HEK293 (cell line): ENCODE data around the gene PGAP6.

Source experiments
- MEIS1 ChIP-seq: sonication (generic); formaldehyde crosslinking; IDR thresholded peaks from 2 replicates; pipeline ENCODE4 v1.8.1; 2022; ENCODE audit warnings: missing genetic modification reagents, mild to moderate bottlenecking, borderline replicate concordance
- MYNN ChIP-seq: fragments of 450-650 bp; formaldehyde crosslinking; IDR thresholded peaks from 2 replicates; pipeline ENCODE4 v1.5.1; 2016; ENCODE audit warnings: missing biosample characterization, missing genetic modification characterization, borderline replicate concordance
- MZF1 ChIP-seq: fragments of 450-650 bp; formaldehyde crosslinking; IDR thresholded peaks from 2 replicates; pipeline ENCODE4 v1.5.1; 2017; ENCODE audit warnings: missing biosample characterization, missing genetic modification characterization, borderline replicate concordance
- ZFP3 ChIP-seq: fragments of 450-650 bp; formaldehyde crosslinking; IDR thresholded peaks from 2 replicates; pipeline ENCODE4 v1.5.1; 2016; ENCODE audit warnings: low read depth, missing biosample characterization, missing genetic modification characterization
- ZFP69B ChIP-seq: fragments of 450-650 bp; formaldehyde crosslinking; IDR thresholded peaks from 2 replicates; pipeline ENCODE4 v1.5.1; 2016; ENCODE audit warnings: missing biosample characterization, missing genetic modification characterization
- ZNF10 ChIP-seq: fragments of 450-650 bp; formaldehyde crosslinking; IDR thresholded peaks from 2 replicates; pipeline ENCODE4 v1.5.1; 2017; ENCODE audit warnings: missing biosample characterization, missing genetic modification characterization
- ZNF2 ChIP-seq: fragments of 450-650 bp; formaldehyde crosslinking; IDR thresholded peaks from 2 replicates; pipeline ENCODE4 v1.5.1; 2016; ENCODE audit warnings: missing biosample characterization, missing genetic modification characterization
- ZNF24 ChIP-seq: fragments of 450-650 bp; formaldehyde crosslinking; IDR thresholded peaks from 2 replicates; pipeline ENCODE4 v1.5.1; 2016; ENCODE audit warnings: missing biosample characterization, missing genetic modification characterization
- ZNF274 ChIP-seq, 2 experiments: fragments of 200-500 bp in 1 of 2; fragments of 450-650 bp in 1 of 2; sonication (Bioruptor generic) in 1 of 2; formaldehyde crosslinking in 1 of 2; IDR thresholded peaks; 2 replicates each; pipeline versions ENCODE4 v1.5.1 to v1.6.1; 2014 to 2016; ENCODE audit warnings: borderline replicate concordance in 1 of 2, inconsistent platforms in 1 of 2, low read length in 1 of 2, missing biosample characterization in 1 of 2, missing genetic modification characterization in 1 of 2
- ZNF37A ChIP-seq: fragments of 450-650 bp; IDR thresholded peaks from 2 replicates; pipeline ENCODE4 v1.5.1; 2018; ENCODE audit warnings: missing biosample characterization, missing genetic modification characterization
- ZNF404 ChIP-seq: fragments of 450-650 bp; formaldehyde crosslinking; IDR thresholded peaks from 2 replicates; pipeline ENCODE4 v1.5.1; 2017; ENCODE audit warnings: missing biosample characterization, missing genetic modification characterization
- ZNF701 ChIP-seq: fragments of 450-650 bp; formaldehyde crosslinking; IDR thresholded peaks from 2 replicates; pipeline ENCODE4 v1.5.1; 2016; ENCODE audit warnings: missing biosample characterization, missing genetic modification characterization
- ZNF843 ChIP-seq: fragments of 450-650 bp; formaldehyde crosslinking; IDR thresholded peaks from 2 replicates; pipeline ENCODE4 v1.5.1; 2016; ENCODE audit warnings: missing biosample characterization, missing genetic modification characterization
- TF ChIP-seq, protein P1 (sequence below): fragments of 450-650 bp; formaldehyde crosslinking; IDR thresholded peaks from 2 replicates; pipeline ENCODE4 v1.5.1; 2017; ENCODE audit warnings: missing biosample characterization, missing genetic modification characterization
- TF ChIP-seq, protein P2 (sequence below): fragments of 450-650 bp; formaldehyde crosslinking; IDR thresholded peaks from 2 replicates; pipeline ENCODE4 v1.5.1; 2016; ENCODE audit warnings: missing biosample characterization, missing genetic modification characterization, borderline replicate concordance
- TF ChIP-seq, protein P3 (sequence below): fragments of 450-650 bp; formaldehyde crosslinking; IDR thresholded peaks from 2 replicates; pipeline ENCODE4 v1.5.1; 2016; ENCODE audit warnings: missing biosample characterization, missing genetic modification characterization
- TF ChIP-seq, protein P4 (sequence below): fragments of 450-650 bp; formaldehyde crosslinking; IDR thresholded peaks from 2 replicates; pipeline ENCODE4 v1.5.1; 2016; ENCODE audit warnings: missing biosample characterization, missing genetic modification characterization
- TF ChIP-seq, protein P5 (sequence below): fragments of 450-650 bp; formaldehyde crosslinking; IDR thresholded peaks from 2 replicates; pipeline ENCODE4 v1.5.1; 2016; ENCODE audit warnings: missing biosample characterization, missing genetic modification characterization
- TF ChIP-seq, protein P6 (sequence below): fragments of 450-650 bp; formaldehyde crosslinking; IDR thresholded peaks from 2 replicates; pipeline ENCODE4 v1.5.1; 2016; ENCODE audit warnings: missing biosample characterization, missing genetic modification characterization
- TF ChIP-seq, protein P7 (sequence below): sonication (generic); formaldehyde crosslinking; IDR thresholded peaks from 2 replicates; pipeline ENCODE4 v1.8.1; 2022; ENCODE audit warnings: mild to moderate bottlenecking, moderate library complexity, missing genetic modification reagents
- TF ChIP-seq, protein P8 (sequence below): fragments of 450-650 bp; formaldehyde crosslinking; IDR thresholded peaks from 2 replicates; pipeline ENCODE4 v1.5.1; 2016; ENCODE audit warnings: missing biosample characterization, missing genetic modification characterization
- TF ChIP-seq, protein P9 (sequence below): fragments of 450-650 bp; formaldehyde crosslinking; IDR thresholded peaks from 2 replicates; pipeline ENCODE4 v1.5.1; 2016; ENCODE audit warnings: missing biosample characterization, missing genetic modification characterization, borderline replicate concordance

PGAP6 gene

DNA sequence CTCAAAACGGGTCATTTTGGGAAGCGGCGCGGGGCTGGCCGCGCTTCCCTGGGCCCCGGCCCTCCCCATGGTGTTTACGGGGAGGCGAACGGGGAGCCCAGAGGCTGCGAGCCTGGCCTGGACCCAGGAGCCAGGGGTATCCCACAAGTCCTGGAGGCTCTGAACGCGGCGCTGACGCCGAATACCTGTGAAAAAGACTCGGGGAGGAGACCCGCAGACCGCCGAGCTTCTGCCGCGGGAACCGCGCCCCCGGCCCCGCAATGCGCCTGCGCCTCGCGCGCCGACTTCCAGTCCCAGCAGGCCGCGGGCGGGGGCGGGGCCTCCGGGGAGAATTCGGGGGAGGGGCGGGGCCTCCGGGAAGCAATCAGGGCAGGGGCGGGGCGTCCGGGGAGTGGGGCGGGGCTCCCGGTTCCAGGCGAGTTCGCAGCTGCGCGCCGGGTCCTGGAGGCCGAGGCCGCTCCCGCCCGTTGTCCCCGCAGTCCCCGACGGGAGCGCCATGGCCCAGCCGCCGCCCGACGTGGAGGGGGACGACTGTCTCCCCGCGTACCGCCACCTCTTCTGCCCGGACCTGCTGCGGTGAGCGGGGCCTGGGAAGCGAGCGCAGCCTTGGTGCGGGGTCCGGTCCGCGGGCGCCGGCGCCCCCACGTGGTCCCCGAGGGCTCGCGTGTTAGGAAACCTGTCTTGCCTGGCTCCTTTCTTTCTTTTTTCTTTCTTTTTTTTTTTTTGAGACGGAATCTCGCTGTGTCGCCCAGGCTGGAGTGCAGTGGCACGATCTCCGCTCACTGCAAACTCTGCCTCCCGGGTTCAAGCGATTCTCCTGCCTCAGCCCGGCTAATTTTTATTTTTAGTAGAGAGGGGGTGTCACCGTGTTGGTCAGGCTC, 19.9 kb upstream of the PGAP6 start, which contains the start of gene DECR2 (continued):
- TF ChIP-seq, protein P1, sequence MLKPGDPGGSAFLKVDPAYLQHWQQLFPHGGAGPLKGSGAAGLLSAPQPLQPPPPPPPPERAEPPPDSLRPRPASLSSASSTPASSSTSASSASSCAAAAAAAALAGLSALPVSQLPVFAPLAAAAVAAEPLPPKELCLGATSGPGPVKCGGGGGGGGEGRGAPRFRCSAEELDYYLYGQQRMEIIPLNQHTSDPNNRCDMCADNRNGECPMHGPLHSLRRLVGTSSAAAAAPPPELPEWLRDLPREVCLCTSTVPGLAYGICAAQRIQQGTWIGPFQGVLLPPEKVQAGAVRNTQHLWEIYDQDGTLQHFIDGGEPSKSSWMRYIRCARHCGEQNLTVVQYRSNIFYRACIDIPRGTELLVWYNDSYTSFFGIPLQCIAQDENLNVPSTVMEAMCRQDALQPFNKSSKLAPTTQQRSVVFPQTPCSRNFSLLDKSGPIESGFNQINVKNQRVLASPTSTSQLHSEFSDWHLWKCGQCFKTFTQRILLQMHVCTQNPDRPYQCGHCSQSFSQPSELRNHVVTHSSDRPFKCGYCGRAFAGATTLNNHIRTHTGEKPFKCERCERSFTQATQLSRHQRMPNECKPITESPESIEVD (tag by site-specific recombination): no peak
- no peak for TF ChIP-seq ZNF274 (IDR thresholded peaks at IDR 0.05; ENCODE audit: low read length)
- no peak for TF ChIP-seq ZNF274 (tag by site-specific recombination; IDR thresholded peaks at IDR 0.05; ENCODE audit: borderline replicate concordance)
- TF ChIP-seq, protein P2, sequence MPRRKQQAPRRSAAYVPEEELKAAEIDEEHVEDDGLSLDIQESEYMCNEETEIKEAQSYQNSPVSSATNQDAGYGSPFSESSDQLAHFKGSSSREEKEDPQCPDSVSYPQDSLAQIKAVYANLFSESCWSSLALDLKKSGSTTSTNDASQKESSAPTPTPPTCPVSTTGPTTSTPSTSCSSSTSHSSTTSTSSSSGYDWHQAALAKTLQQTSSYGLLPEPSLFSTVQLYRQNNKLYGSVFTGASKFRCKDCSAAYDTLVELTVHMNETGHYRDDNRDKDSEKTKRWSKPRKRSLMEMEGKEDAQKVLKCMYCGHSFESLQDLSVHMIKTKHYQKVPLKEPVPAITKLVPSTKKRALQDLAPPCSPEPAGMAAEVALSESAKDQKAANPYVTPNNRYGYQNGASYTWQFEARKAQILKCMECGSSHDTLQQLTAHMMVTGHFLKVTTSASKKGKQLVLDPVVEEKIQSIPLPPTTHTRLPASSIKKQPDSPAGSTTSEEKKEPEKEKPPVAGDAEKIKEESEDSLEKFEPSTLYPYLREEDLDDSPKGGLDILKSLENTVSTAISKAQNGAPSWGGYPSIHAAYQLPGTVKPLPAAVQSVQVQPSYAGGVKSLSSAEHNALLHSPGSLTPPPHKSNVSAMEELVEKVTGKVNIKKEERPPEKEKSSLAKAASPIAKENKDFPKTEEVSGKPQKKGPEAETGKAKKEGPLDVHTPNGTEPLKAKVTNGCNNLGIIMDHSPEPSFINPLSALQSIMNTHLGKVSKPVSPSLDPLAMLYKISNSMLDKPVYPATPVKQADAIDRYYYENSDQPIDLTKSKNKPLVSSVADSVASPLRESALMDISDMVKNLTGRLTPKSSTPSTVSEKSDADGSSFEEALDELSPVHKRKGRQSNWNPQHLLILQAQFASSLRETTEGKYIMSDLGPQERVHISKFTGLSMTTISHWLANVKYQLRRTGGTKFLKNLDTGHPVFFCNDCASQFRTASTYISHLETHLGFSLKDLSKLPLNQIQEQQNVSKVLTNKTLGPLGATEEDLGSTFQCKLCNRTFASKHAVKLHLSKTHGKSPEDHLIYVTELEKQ (tag by site-specific recombination): no peak
- peak; percentile 34; the same call in 1 of the 2 replicates for TF ChIP-seq ZFP69B (tag by site-specific recombination)
- TF ChIP-seq, protein P3, sequence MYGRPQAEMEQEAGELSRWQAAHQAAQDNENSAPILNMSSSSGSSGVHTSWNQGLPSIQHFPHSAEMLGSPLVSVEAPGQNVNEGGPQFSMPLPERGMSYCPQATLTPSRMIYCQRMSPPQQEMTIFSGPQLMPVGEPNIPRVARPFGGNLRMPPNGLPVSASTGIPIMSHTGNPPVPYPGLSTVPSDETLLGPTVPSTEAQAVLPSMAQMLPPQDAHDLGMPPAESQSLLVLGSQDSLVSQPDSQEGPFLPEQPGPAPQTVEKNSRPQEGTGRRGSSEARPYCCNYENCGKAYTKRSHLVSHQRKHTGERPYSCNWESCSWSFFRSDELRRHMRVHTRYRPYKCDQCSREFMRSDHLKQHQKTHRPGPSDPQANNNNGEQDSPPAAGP (tag by site-specific recombination): peak; percentile 60; the same call in 1 of the 2 replicates
- TF ChIP-seq, protein P4, sequence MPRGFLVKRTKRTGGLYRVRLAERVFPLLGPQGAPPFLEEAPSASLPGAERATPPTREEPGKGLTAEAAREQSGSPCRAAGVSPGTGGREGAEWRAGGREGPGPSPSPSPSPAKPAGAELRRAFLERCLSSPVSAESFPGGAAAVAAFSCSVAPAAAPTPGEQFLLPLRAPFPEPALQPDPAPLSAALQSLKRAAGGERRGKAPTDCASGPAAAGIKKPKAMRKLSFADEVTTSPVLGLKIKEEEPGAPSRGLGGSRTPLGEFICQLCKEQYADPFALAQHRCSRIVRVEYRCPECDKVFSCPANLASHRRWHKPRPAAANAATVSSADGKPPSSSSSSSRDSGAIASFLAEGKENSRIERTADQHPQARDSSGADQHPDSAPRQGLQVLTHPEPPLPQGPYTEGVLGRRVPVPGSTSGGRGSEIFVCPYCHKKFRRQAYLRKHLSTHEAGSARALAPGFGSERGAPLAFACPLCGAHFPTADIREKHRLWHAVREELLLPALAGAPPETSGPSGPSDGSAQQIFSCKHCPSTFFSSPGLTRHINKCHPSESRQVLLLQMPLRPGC (tag by site-specific recombination): peak; percentile 62; the same call in 1 of the 2 replicates
- TF ChIP-seq, protein P5, sequence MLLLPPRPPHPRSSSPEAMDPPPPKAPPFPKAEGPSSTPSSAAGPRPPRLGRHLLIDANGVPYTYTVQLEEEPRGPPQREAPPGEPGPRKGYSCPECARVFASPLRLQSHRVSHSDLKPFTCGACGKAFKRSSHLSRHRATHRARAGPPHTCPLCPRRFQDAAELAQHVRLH (tag by site-specific recombination): peak; percentile 77
- TF ChIP-seq ZNF701 (tag by site-specific recombination): no peak
- TF ChIP-seq, protein P6, sequence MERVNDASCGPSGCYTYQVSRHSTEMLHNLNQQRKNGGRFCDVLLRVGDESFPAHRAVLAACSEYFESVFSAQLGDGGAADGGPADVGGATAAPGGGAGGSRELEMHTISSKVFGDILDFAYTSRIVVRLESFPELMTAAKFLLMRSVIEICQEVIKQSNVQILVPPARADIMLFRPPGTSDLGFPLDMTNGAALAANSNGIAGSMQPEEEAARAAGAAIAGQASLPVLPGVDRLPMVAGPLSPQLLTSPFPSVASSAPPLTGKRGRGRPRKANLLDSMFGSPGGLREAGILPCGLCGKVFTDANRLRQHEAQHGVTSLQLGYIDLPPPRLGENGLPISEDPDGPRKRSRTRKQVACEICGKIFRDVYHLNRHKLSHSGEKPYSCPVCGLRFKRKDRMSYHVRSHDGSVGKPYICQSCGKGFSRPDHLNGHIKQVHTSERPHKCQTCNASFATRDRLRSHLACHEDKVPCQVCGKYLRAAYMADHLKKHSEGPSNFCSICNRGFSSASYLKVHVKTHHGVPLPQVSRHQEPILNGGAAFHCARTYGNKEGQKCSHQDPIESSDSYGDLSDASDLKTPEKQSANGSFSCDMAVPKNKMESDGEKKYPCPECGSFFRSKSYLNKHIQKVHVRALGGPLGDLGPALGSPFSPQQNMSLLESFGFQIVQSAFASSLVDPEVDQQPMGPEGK: peak; percentile 71
- peak; percentile 96 for TF ChIP-seq ZNF2 (tag by site-specific recombination)
- TF ChIP-seq ZNF10 (tag by site-specific recombination): 0 out of 2 replicates have a peak, but pooled peaks have one; percentile 30
- TF ChIP-seq MEIS1 (CRISPR knock-in tag): no peak
- no peak for TF ChIP-seq ZNF24 (tag by site-specific recombination)
- TF ChIP-seq ZNF37A: no peak
- TF ChIP-seq MZF1: peak; percentile 56; the same call in 1 of the 2 replicates
- TF ChIP-seq, protein P7, sequence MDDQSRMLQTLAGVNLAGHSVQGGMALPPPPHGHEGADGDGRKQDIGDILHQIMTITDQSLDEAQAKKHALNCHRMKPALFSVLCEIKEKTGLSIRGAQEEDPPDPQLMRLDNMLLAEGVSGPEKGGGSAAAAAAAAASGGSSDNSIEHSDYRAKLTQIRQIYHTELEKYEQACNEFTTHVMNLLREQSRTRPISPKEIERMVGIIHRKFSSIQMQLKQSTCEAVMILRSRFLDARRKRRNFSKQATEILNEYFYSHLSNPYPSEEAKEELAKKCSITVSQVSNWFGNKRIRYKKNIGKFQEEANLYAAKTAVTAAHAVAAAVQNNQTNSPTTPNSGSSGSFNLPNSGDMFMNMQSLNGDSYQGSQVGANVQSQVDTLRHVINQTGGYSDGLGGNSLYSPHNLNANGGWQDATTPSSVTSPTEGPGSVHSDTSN: no peak; the same call in 1 of the 2 replicates
- TF ChIP-seq ZNF843 (tag by site-specific recombination): peak; percentile 61; the same call in 1 of the 2 replicates
- TF ChIP-seq, protein P8, sequence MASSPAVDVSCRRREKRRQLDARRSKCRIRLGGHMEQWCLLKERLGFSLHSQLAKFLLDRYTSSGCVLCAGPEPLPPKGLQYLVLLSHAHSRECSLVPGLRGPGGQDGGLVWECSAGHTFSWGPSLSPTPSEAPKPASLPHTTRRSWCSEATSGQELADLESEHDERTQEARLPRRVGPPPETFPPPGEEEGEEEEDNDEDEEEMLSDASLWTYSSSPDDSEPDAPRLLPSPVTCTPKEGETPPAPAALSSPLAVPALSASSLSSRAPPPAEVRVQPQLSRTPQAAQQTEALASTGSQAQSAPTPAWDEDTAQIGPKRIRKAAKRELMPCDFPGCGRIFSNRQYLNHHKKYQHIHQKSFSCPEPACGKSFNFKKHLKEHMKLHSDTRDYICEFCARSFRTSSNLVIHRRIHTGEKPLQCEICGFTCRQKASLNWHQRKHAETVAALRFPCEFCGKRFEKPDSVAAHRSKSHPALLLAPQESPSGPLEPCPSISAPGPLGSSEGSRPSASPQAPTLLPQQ (tag by site-specific recombination): peak; percentile 24
- TF ChIP-seq ZNF404 (tag by site-specific recombination): no peak
- TF ChIP-seq MYNN: no peak
- TF ChIP-seq ZFP3 (tag by site-specific recombination): no peak
- TF ChIP-seq, protein P9, sequence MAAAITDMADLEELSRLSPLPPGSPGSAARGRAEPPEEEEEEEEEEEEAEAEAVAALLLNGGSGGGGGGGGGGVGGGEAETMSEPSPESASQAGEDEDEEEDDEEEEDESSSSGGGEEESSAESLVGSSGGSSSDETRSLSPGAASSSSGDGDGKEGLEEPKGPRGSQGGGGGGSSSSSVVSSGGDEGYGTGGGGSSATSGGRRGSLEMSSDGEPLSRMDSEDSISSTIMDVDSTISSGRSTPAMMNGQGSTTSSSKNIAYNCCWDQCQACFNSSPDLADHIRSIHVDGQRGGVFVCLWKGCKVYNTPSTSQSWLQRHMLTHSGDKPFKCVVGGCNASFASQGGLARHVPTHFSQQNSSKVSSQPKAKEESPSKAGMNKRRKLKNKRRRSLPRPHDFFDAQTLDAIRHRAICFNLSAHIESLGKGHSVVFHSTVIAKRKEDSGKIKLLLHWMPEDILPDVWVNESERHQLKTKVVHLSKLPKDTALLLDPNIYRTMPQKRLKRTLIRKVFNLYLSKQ (tag by site-specific recombination): no peak
